Measurements from ENCODE around the gene COMTD1.

The COMTD1 gene

DNA sequence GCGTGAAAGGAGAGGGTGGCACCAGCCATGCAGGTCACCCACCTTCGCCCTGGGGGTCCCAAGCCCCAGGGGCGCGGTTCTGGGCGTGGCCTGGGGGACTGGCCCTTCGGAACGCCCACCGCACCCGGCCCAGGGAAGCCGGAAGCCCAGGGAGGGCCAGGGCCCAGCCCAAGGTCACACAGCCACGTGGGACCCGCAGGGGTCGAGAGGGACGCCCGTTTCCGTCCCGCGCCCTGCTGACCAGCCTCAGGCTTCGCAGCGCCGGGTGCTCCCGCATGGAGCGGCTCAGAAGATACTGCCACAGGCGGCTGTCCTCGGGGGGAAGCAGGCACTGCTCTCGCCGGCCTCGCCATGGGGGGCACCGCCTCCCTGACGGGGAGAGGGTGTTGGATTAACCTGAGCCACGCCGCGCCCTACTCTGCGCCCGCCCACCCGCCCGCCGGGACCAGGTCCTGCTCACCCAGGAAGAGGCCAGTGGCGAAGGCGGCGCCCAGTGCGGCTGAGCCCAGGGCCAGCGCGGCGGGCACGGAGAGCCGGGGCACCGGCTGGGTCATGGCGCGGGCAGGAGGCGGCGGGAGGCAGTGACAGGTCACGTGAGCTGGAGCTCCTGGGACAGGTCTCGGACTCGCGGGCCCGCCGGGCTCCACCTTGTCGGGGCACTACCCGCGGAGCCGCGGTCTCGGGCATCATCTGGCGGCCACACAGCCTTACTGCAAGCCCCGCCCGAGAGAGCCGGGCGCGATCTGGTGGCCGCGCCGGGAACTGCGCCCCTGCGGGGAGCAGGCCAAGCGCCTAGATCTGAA, at the start of gene COMTD1:
COMTD1 (minus strand) TSS at position 583 of the 803 bp plus-strand sequence; CDS start at position 554, 29 bp downstream.
- TF ChIP-seq, protein P1, sequence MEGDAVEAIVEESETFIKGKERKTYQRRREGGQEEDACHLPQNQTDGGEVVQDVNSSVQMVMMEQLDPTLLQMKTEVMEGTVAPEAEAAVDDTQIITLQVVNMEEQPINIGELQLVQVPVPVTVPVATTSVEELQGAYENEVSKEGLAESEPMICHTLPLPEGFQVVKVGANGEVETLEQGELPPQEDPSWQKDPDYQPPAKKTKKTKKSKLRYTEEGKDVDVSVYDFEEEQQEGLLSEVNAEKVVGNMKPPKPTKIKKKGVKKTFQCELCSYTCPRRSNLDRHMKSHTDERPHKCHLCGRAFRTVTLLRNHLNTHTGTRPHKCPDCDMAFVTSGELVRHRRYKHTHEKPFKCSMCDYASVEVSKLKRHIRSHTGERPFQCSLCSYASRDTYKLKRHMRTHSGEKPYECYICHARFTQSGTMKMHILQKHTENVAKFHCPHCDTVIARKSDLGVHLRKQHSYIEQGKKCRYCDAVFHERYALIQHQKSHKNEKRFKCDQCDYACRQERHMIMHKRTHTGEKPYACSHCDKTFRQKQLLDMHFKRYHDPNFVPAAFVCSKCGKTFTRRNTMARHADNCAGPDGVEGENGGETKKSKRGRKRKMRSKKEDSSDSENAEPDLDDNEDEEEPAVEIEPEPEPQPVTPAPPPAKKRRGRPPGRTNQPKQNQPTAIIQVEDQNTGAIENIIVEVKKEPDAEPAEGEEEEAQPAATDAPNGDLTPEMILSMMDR (conservative IDR thresholded peaks at IDR 0.05): peak; percentile 100
- peak within 1 kb of the TSS; percentile 90 for H3K27ac ChIP-seq

GRCh38 chr10:75283671-75284470, 48.1 kb upstream of the COMTD1 start:
- H3K27ac ChIP-seq: no peak overlapping the region
- TF ChIP-seq, protein P1 (conservative IDR thresholded peaks at IDR 0.05): no peak

DNA sequence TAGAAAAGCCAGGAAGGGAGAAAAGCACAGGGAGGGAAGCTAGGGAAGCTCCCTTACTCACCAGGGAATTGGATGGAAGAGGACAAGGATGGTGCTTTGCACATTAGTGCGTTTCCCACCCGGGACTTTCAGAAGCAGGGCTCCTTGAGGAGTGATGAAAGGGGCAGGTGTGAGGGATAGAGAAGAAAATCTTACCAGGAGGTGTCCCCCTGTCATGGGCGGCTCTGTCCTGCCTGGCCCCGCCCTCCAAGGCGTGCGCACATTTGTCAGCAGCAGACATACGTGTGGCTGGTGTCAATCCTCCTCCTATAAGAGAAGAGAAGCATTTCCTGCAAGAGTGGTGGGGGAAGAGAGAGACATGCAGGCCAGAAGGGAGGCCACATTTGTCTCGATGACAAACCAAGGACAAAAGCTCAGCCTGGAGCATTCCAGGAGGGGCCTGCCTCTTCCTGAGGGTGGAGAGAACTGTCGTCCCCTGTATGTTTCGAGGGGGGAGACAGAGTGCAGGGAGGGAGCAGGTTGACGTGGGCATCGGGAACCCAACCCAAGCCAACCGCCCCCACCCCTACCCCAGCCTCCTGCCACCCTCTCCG, 47.4 kb upstream of the COMTD1 start:
- no peak overlapping the region for H3K27ac ChIP-seq
- TF ChIP-seq, protein P1 (conservative IDR thresholded peaks at IDR 0.05): no peak

DNA sequence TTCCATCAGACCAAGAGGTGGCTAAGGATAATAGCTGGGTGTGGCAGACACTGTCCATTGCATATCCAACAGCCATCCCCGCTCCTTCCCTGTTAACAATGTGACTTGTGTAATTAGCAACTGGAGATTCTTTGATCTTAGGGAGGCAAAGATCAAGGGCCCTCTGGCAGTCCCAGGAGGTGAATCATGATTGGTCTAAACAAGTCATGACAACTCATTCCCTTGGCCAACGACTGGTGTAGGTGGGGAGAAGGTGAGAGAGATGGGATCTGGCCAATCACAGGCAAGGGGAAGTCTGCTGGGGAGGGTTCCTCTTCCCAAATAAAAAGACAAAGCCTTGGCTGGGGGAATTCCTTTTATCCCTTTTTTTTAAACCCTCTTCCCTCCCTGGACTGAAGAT, 46.2 kb upstream of the COMTD1 start:
- TF ChIP-seq, protein P1 (conservative IDR thresholded peaks at IDR 0.05): no peak
- H3K27ac ChIP-seq: no peak overlapping the region

DNA sequence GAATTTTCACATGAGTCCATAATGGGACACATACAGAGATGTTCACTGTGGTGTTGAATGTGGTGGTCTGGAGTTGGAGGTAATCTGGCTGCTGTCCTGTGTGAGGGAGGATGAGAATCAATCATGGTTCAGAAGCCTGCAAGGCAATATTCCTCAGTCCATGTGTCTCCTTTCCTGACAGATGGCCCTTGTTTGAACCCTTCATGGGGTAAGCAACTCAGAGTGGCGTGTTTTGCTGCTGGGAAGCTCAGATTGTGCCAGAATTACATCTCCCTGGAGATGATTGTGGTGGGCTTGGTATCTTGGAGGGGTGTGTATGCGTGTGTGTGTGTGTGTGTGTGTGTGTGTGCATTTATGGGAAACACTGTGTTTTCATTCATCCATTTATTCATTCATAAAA, 44.5 kb upstream of the COMTD1 start:
- no peak overlapping the region for H3K27ac ChIP-seq
- TF ChIP-seq, protein P1 (conservative IDR thresholded peaks at IDR 0.05): no peak

GRCh38 chr10:75276069-75276872, 40.5 kb upstream of the COMTD1 start:
- TF ChIP-seq, protein P1 (conservative IDR thresholded peaks at IDR 0.05): no peak
- no peak overlapping the region for H3K27ac ChIP-seq
